ENCODE measurements around the gene SORBS2. TPM values are rescaled to one million over a fixed set of nuclear protein-coding genes. Genes with fewer than 3 reads are reported as not detected.

The SORBS2 gene
- total and polyA plus RNA-seq, 2 donors (not counting 3 experiments of a cell fraction or from before 2014, with no cell fraction given) = 69.8 to 82.5 TPM

GRCh38 chr4:185840953-185841352 lies 29.0 kb upstream of the SORBS2 start:
- H3K36me3 ChIP-seq (ENCODE audit: control insufficient read depth in 2 of 2, extremely low read depth in 1 of 2, insufficient read depth in 2 of 2, low read length in 2 of 2) = no peaks in the 10 kb centered on the region
- POLR2A ChIA-PET = no interaction called here
- no peak overlapping the region for H3K4me3 ChIP-seq (replicated peaks in 1 of 3; ENCODE audit: insufficient read depth in 1 of 3, low read depth in 1 of 3, low read length in 3 of 3)
- H3K27ac ChIP-seq (ENCODE audit: insufficient read depth, low read depth, low read length) = no peak overlapping the region
- H3K9me1 ChIP-seq (replicated peaks; ENCODE audit: control insufficient read depth, extremely low read depth, insufficient read depth, low read length) = no peaks in the 10 kb centered on the region
- no peak for TF ChIP-seq POLR2AphosphoS5 (IDR thresholded peaks at IDR 0.05; ENCODE audit: insufficient read depth, low read depth, low read length)
- no peak for TF ChIP-seq CTCF (IDR thresholded peaks at IDR 0.05; ENCODE audit: extremely low read depth in 1 of 2, insufficient read depth in 1 of 2, low read depth in 1 of 2, low read length in 2 of 2)
- no peak for TF ChIP-seq JUN (IDR thresholded peaks at IDR 0.05; ENCODE audit: borderline replicate concordance, insufficient read depth, insufficient read length, low read depth)
- no peak for TF ChIP-seq MYC (IDR thresholded peaks at IDR 0.05; ENCODE audit: low read depth, low read length)
- TF ChIP-seq GATA2 (IDR thresholded peaks at IDR 0.05; ENCODE audit: insufficient read depth, insufficient read length, low read depth, low read length) = no peak
- no peak for TF ChIP-seq FOS (IDR thresholded peaks at IDR 0.05; ENCODE audit: borderline replicate concordance, insufficient read depth, low read length)
- no peak for TF ChIP-seq POLR2A (IDR thresholded peaks at IDR 0.05; ENCODE audit: low read depth, low read length)
- TF ChIP-seq MAX (IDR thresholded peaks at IDR 0.05; ENCODE audit: insufficient read depth, insufficient read length) = no peak
- no peak for TF ChIP-seq EZH2 (IDR thresholded peaks at IDR 0.05; ENCODE audit: borderline replicate concordance, low read depth, low read length, severe bottlenecking)
- DNase-seq (ENCODE audit: low read depth, low spot score) (no peak), FAIRE-seq (no peak)
- H3K27me3 ChIP-seq (ENCODE audit: control insufficient read depth in 2 of 2, insufficient read depth in 2 of 2, low read length in 2 of 2) = no peaks in the 10 kb centered on the region
- H3K9me3 ChIP-seq (replicated peaks; ENCODE audit: control insufficient read depth, insufficient read depth, low read length) = no peaks in the 10 kb centered on the region
- H3K4me1 ChIP-seq (ENCODE audit: control insufficient read depth, extremely low read depth, insufficient read depth, low read length) = peaks cover 36% of the 10 kb centered on the region
- no peak overlapping the region for H3K4me2 ChIP-seq (ENCODE audit: insufficient read depth, low read length)
- CTCF ChIA-PET = interaction anchor here (1.4 kb wide), 1 partner anchor 66 kb away, joined by 3 read pairs; no protein-coding TSS in a partner anchor
- no peak overlapping the region for H2AFZ ChIP-seq (ENCODE audit: low read depth, low read length)
- no peaks in the 10 kb centered on the region for H4K20me1 ChIP-seq (replicated peaks; ENCODE audit: control insufficient read depth, extremely low read depth, insufficient read depth, low read length)
- dilution Hi-C loops (cut with MboI; ENCODE audit: extremely low pct_ligation_motif_present, low sequenced_read_pairs) (no loop called here), intact Hi-C loops (cut with micrococcal nuclease) (no loop called here)
- no peaks in the 10 kb centered on the region for H3K79me2 ChIP-seq (ENCODE audit: control insufficient read depth, insufficient read depth, low read length)
- no TSS peak for BruUV-seq (replicated peaks)
- no peak overlapping the region for H3K9ac ChIP-seq (replicated peaks; ENCODE audit: extremely low read depth, insufficient read depth, low read length)

All from endothelial cell of umbilical vein (primary cell).